ENCODE measurements around the gene SRP72. TPM values are rescaled to one million over a fixed set of nuclear protein-coding genes. Genes with fewer than 3 reads are reported as not detected.
A peak's percentile ranks its signal among the peaks of the same experiment; 100 is the strongest.

The SRP72 gene, protein sequence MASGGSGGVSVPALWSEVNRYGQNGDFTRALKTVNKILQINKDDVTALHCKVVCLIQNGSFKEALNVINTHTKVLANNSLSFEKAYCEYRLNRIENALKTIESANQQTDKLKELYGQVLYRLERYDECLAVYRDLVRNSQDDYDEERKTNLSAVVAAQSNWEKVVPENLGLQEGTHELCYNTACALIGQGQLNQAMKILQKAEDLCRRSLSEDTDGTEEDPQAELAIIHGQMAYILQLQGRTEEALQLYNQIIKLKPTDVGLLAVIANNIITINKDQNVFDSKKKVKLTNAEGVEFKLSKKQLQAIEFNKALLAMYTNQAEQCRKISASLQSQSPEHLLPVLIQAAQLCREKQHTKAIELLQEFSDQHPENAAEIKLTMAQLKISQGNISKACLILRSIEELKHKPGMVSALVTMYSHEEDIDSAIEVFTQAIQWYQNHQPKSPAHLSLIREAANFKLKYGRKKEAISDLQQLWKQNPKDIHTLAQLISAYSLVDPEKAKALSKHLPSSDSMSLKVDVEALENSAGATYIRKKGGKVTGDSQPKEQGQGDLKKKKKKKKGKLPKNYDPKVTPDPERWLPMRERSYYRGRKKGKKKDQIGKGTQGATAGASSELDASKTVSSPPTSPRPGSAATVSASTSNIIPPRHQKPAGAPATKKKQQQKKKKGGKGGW
- total RNA-seq = 100 to 1,000 TPM; 190 to 197 TPM
- polyA plus RNA-seq = 175 TPM

DNA sequence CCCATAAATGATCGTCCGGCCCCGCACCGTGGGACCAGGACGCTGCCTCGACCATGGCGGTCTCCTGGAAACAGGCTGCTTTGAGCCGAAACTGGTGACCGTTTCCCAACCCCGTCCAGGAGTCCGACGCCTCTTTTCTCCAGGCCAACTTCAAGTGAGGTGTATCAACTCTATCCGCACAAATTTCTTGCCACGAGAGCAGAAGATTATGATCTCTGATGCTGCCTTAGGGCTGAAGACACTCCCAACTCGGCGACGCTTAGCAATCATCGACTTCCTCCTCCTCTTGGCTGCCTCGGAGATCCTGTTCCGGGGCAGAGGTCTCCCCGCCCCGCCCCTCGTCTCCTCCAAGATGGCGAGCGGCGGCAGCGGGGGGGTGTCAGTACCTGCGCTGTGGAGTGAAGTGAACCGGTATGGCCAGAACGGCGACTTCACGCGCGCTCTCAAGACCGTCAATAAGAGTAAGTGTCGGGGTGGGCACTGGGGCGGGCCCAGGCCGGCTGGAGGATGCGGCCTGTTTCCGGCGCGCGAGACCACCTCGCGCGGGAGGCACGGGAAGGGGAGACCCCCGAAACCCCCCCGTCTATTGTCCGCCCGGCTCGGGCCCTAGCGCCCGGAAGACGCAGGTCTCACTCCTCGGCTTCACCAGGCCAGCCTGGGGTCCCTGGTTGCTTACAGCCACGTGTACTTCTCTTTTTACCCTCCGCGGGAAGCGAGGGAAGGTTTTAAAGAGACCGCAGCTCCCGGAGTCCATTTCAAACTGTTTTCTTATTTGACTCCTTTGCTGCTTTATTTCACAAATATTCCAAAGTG, at the start of gene SRP72:
TSS of gene SRP72 (plus strand) at position 334 of the 813 bp plus-strand sequence. CDS start at position 353, 19 bp downstream.
- Mint-ChIP-seq H3K36me3 (peaks cover 0 to 44% (median 5%) of the 10 kb centered on the region in 3 donors), H3K9me3 (no peaks in the 10 kb centered on the region), H3K4me1 (peaks cover 56 to 74% (median 63%) of the 10 kb centered on the region in 3 donors), H3K27me3 (no peaks in the 10 kb centered on the region), H3K27ac (peak within 1 kb of the TSS; percentile 92 to 100 (median 98)), H3K4me3 (peak within 1 kb of the TSS; percentile 93 to 100 (median 98))
- H3K9me3 ChIP-seq (ENCODE audit: low read length) = no peaks in the 10 kb centered on the region
- H3K27me3 ChIP-seq (ENCODE audit: insufficient read depth, low read length, poor library complexity, severe bottlenecking) = no peaks in the 10 kb centered on the region
- ChIA-PET POLR2A (interaction anchor here (0.6 to 5.1 kb wide), 5 partner anchors 9 to 519 kb away, joined by 3 to 46 read pairs (median 6); partner anchors contain the start of genes AASDH, CEP135, PAICS and PPAT), CTCF (interaction anchor here (1.1 to 2.4 kb wide), 6 partner anchors 31 to 519 kb away, joined by 3 to 20 read pairs (median 6); partner anchors contain the start of genes CEP135, PAICS and PPAT)
- peaks cover 48% of the 10 kb centered on the region for H3K4me1 ChIP-seq (ENCODE audit: insufficient read depth, low read length)
- peaks cover 13% of the 10 kb centered on the region for H3K36me3 ChIP-seq (ENCODE audit: insufficient read depth, low read length)
- peak within 1 kb of the TSS; percentile 96 for H3K27ac ChIP-seq (ENCODE audit: low read depth, low read length)
- DNase-seq = peak; percentile 87 to 94 (median 88)
- peak within 1 kb of the TSS; percentile 97 for H3K4me3 ChIP-seq (ENCODE audit: low read length)

DNA sequence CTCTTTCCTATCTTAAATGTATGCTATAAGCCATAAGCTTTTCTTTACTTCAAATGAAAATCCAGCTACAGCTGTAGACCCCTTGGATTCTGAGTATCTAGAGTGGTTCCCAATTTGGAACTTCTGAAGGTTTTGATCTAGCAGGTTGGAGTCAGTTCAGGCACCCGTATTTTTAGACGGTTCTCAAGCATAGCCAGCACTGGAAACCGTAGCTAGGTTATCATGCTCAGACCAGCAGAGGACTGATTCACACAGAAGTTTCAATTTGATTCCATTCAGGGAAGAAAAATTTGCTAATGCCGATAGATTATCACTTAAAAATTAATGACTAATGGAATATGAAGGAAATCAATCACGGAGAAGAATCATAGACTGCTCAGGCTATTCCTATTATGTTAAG, 43.2 kb upstream of the SRP72 start:
- POLR2A ChIA-PET = interaction anchor here (0.9 to 1.4 kb wide), 2 partner anchors 10 to 412 kb away, joined by 3 to 6 read pairs; no protein-coding TSS in a partner anchor
- Mint-ChIP-seq H3K36me3 (peaks cover 0 to 2% (median 1%) of the 10 kb centered on the region in 3 donors), H3K4me1 (peaks cover 0 to 15% (median 2%) of the 10 kb centered on the region in 3 donors), H3K9me3 (peaks cover 0 to 4% (median 0%) of the 10 kb centered on the region in 5 donors), H3K4me3 (no peak overlapping the region), H3K27ac (no peak overlapping the region), H3K27me3 (no peaks in the 10 kb centered on the region)
- DNase-seq = no peak
- Histone ChIP-seq H3K36me3 (ENCODE audit: insufficient read depth, low read length) (no peaks in the 10 kb centered on the region), H3K4me3 (ENCODE audit: low read length) (no peak overlapping the region), H3K9me3 (ENCODE audit: low read length) (no peaks in the 10 kb centered on the region), H3K4me1 (ENCODE audit: insufficient read depth, low read length) (no peaks in the 10 kb centered on the region), H3K27me3 (ENCODE audit: insufficient read depth, low read length, poor library complexity, severe bottlenecking) (no peaks in the 10 kb centered on the region), H3K27ac (ENCODE audit: low read depth, low read length) (no peak overlapping the region)
- CTCF ChIA-PET = interaction anchor here (0.8 to 4.3 kb wide), 9 partner anchors 11 to 412 kb away, joined by 3 to 31 read pairs (median 5); partner anchors contain the start of genes AASDH, PAICS and PPAT

DNA sequence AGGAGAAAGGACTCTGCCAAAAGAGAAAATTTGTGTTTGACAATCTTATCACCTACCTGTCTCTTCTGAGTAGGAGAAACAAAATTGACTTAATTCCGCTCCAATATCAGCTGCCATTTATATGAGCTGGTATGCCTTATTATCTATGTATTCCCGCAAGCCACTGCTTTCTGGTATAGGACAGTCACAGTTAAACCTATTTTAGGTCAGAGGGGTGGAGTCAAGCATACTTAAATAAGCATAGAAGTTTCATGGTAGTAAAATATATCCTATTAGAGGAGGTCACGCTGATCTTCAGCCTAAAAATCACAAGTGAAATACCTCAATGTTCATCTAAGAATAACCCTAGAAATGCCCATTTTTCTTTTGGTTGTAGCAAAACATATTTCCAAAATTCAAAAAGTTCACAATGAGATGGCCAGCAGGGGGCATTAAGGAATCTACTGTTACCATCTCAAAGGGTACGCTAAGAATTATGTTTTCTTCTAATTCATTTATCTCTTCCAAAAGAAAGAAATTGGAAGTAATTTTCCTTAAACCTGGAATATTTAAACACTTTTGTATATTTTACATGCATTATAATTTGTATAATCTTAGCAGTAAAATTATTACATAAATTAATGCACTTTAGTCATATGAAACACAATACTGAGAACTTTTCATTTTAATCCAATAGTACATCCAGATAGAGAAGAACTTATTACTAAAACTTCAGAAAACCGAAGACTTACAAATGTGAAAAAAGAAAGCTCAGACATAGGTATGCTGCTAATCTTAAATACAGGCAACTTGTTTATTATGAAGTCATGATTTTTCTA, 42.5 kb upstream of the SRP72 start:
- POLR2A ChIA-PET = interaction anchor here (0.7 to 1.4 kb wide), 3 partner anchors 10 to 412 kb away, joined by 3 to 6 read pairs (median 3); partner anchors contain the start of gene PPAT
- peak in 3 of 5 donors; percentile 28 to 47 (median 34) for DNase-seq
- no peak overlapping the region for H3K27ac ChIP-seq (ENCODE audit: low read depth, low read length)
- Mint-ChIP-seq H3K9me3 (peaks cover 0 to 4% (median 0%) of the 10 kb centered on the region in 5 donors), H3K27ac (no peak overlapping the region), H3K4me1 (peaks cover 2 to 21% (median 3%) of the 10 kb centered on the region in 3 donors), H3K4me3 (no peak overlapping the region), H3K36me3 (peaks cover 0 to 2% (median 1%) of the 10 kb centered on the region in 3 donors), H3K27me3 (no peaks in the 10 kb centered on the region)
- CTCF ChIA-PET = interaction anchor here (0.8 to 4.3 kb wide), 20 partner anchors 11 to 413 kb away, joined by 3 to 31 read pairs (median 4); partner anchors contain the start of genes AASDH, PAICS and PPAT
- no peaks in the 10 kb centered on the region for H3K36me3 ChIP-seq (ENCODE audit: insufficient read depth, low read length)
- no peaks in the 10 kb centered on the region for H3K4me1 ChIP-seq (ENCODE audit: insufficient read depth, low read length)
- H3K9me3 ChIP-seq (ENCODE audit: low read length) = no peaks in the 10 kb centered on the region
- no peaks in the 10 kb centered on the region for H3K27me3 ChIP-seq (ENCODE audit: insufficient read depth, low read length, poor library complexity, severe bottlenecking)
- no peak overlapping the region for H3K4me3 ChIP-seq (ENCODE audit: low read length)

DNA sequence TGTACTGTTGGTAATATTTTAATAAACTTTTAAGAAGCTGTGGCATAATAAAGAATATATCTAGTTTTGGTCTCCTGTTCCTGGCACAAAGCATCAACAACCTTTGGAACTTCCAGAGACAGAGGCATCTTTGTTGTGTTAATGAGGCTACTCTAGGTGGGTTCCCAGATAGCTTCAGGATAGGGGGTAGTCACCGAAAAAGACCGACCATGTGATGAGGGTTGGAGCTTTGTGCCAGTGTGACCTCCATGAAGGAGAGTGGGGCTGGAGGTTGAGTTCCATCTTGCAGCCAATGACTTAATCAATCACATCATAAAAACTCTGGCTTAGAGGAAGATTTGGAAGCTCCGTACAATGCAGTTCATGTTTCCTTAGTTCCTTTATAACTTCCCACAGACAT, 41.9 kb upstream of the SRP72 start:
- Histone ChIP-seq H3K4me3 (ENCODE audit: low read length) (no peak overlapping the region), H3K27ac (ENCODE audit: low read depth, low read length) (no peak overlapping the region), H3K36me3 (ENCODE audit: insufficient read depth, low read length) (no peaks in the 10 kb centered on the region), H3K9me3 (ENCODE audit: low read length) (no peaks in the 10 kb centered on the region), H3K4me1 (ENCODE audit: insufficient read depth, low read length) (no peaks in the 10 kb centered on the region), H3K27me3 (ENCODE audit: insufficient read depth, low read length, poor library complexity, severe bottlenecking) (no peaks in the 10 kb centered on the region)
- Mint-ChIP-seq H3K27me3 (no peaks in the 10 kb centered on the region), H3K27ac (no peak overlapping the region), H3K36me3 (peaks cover 0 to 2% (median 1%) of the 10 kb centered on the region in 3 donors), H3K4me3 (no peak overlapping the region), H3K4me1 (peaks cover 2 to 21% (median 3%) of the 10 kb centered on the region in 3 donors), H3K9me3 (peaks cover 0 to 4% (median 0%) of the 10 kb centered on the region in 5 donors)
- no peak for DNase-seq
- POLR2A ChIA-PET = interaction anchor here (0.7 kb wide), 1 partner anchor 10 kb away, joined by 3 read pairs; the partner anchor contains the start of gene PPAT
- CTCF ChIA-PET = interaction anchor here (0.9 to 4.3 kb wide), 15 partner anchors 10 to 413 kb away, joined by 3 to 31 read pairs (median 4); partner anchors contain the start of genes AASDH, PAICS and PPAT

DNA sequence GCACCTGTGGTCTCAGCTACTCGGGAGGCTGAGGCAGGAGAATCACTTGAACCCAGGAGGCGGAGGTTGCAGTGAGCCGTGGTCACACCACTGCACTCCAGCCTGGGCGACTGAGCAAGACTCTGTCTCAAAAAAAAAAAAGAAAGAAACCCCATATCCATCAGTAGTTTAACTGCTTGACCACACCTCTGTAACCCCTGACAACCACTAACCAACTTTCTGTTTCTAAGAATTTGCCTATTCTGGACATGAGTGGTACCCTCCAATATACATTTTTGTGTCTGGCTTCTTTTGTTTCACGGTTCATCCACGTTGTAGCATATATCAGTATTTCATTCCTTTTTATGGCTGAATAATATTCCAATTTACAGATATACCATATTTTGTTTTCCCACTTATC, 41.1 kb upstream of the SRP72 start:
- H3K9me3 Mint-ChIP-seq = peaks cover 0 to 4% (median 0%) of the 10 kb centered on the region in 5 donors
- CTCF ChIA-PET = interaction anchor here (1.1 to 4.3 kb wide), 8 partner anchors 9 to 409 kb away, joined by 3 to 31 read pairs (median 6); partner anchors contain the start of genes PAICS and PPAT

DNA sequence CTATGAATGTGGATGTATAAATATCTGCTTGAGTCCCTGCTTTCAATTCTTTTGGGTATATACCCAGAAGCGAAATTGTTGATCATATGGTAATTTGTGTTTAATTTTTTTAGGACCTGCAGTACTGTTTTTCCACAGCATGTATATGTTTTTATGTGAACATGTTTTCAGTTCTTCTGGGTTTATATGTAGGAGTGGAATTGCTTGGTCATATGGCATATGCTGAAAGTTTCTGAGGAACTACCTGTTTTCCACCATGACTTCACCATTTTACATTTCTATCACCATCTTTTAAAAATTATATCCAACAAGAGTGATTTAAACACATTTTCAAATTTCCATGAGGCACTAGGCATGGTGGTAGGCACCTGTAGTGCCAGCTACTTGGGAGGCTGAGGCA, 40.2 kb upstream of the SRP72 start:
- no peak overlapping the region for H3K4me3 Mint-ChIP-seq
- H3K36me3 Mint-ChIP-seq = peaks cover 0 to 2% (median 0%) of the 10 kb centered on the region in 3 donors
- no peak for DNase-seq
- no peaks in the 10 kb centered on the region for H3K4me1 ChIP-seq (ENCODE audit: insufficient read depth, low read length)
- H3K36me3 ChIP-seq (ENCODE audit: insufficient read depth, low read length) = no peaks in the 10 kb centered on the region
- no peaks in the 10 kb centered on the region for H3K9me3 ChIP-seq (ENCODE audit: low read length)
- H3K27me3 ChIP-seq (ENCODE audit: insufficient read depth, low read length, poor library complexity, severe bottlenecking) = no peaks in the 10 kb centered on the region
- ChIA-PET POLR2A (interaction anchor here (1.0 kb wide), 1 partner anchor 9 kb away, joined by 4 read pairs; the partner anchor contains the start of gene PAICS), CTCF (no interaction called here)
- H3K27ac ChIP-seq (ENCODE audit: low read depth, low read length) = no peak overlapping the region
- H3K27me3 Mint-ChIP-seq = peaks cover 0 to under 1% of the 10 kb centered on the region in 2 donors
- no peak overlapping the region for H3K4me3 ChIP-seq (ENCODE audit: low read length)
- H3K4me1 Mint-ChIP-seq = peaks cover 2 to 33% (median 9%) of the 10 kb centered on the region in 3 donors
- peaks cover 0 to 4% (median 0%) of the 10 kb centered on the region in 5 donors for H3K9me3 Mint-ChIP-seq
- peak overlapping the region in 1 of 8 donors; percentile 9 for H3K27ac Mint-ChIP-seq

More for the DNA sequence above, 41.1 kb upstream of the SRP72 start:
- POLR2A ChIA-PET = no interaction called here
- no peak for DNase-seq
- H3K36me3 Mint-ChIP-seq = peaks cover 0 to 2% (median 0%) of the 10 kb centered on the region in 3 donors
- H3K4me3 Mint-ChIP-seq = no peak overlapping the region
- peak overlapping the region in 1 of 8 donors; percentile 30 for H3K27ac Mint-ChIP-seq
- no peak overlapping the region for H3K27ac ChIP-seq (ENCODE audit: low read depth, low read length)
- H3K27me3 ChIP-seq (ENCODE audit: insufficient read depth, low read length, poor library complexity, severe bottlenecking) = no peaks in the 10 kb centered on the region
- H3K9me3 ChIP-seq (ENCODE audit: low read length) = no peaks in the 10 kb centered on the region
- H3K4me3 ChIP-seq (ENCODE audit: low read length) = no peak overlapping the region
- no peaks in the 10 kb centered on the region for H3K36me3 ChIP-seq (ENCODE audit: insufficient read depth, low read length)
- H3K4me1 Mint-ChIP-seq = peaks cover 2 to 26% (median 3%) of the 10 kb centered on the region in 3 donors
- no peaks in the 10 kb centered on the region for H3K4me1 ChIP-seq (ENCODE audit: insufficient read depth, low read length)
- no peaks in the 10 kb centered on the region for H3K27me3 Mint-ChIP-seq

Data from CD8-positive, alpha-beta memory T cell (primary cell).